HEK293T (cell line): ENCODE data around the gene NDRG2.

Experiments
- ELF4 ChIP-seq: fragments of 450-650 bp; IDR thresholded peaks from 2 replicates; pipeline ENCODE4 v1.6.1; 2017; ENCODE audit warnings: antibody characterized with exemption
- FOXM1 ChIP-seq: fragments of 450-650 bp; IDR thresholded peaks from 2 replicates; pipeline ENCODE4 v1.6.1; 2017; ENCODE audit warnings: mild to moderate bottlenecking, borderline replicate concordance
- SUZ12 ChIP-seq: fragments of 450-650 bp; IDR thresholded peaks from 2 replicates; pipeline ENCODE4 v1.6.1; 2016; ENCODE audit warnings: mild to moderate bottlenecking

GRCh38 chr14:20976291-20976690 is 48.6 kb downstream of the NDRG2 start:
- TF ChIP-seq SUZ12 (no peak), FOXM1 (no peak), ELF4 (no peak)
